Measurements from ENCODE around the gene EPB41L1.
A peak's percentile ranks its signal among the peaks of the same experiment; 100 is the strongest.

The EPB41L1 gene

DNA sequence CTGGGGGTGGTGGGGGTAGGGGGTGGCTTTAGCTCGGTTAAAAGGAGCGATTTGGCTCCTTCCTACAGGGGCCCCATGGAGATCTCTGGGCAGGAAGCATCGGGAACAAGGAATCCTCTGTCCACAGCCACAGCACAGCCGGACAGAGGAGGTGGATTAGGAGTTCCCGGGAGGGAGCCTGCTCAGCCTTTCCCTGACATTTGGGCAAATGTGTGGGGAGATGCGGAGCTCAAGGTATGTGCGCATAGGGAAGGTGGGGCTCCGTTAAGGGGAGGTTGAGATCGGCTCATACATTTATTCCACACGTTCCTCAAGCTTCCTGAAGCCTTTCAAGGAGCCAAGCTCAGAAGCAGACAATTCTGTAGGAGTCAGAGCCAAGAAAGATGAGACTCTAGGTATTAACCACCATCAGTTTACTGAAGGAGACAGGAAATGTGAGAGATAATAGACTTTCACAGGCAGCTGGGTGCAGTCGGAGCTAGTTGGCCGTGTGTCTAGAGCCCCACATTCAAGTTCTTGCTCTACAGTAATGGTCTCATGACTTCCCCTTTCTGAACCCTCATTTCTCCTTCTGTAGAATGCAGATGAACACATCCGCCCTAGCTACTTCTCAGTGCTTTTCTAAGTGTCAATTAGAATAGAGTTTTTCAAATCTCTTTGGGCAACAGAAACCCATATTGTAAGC is 40.8 kb upstream of the EPB41L1 start:
- Histone ChIP-seq H3K27me3 (ENCODE audit: insufficient read depth, poor library complexity, severe bottlenecking) (no peaks in the 10 kb centered on the region), H3K4me1 (ENCODE audit: insufficient read depth, poor library complexity, severe bottlenecking) (no peaks in the 10 kb centered on the region), H3K36me3 (ENCODE audit: low read depth) (no peaks in the 10 kb centered on the region), H3K4me3 (ENCODE audit: severe bottlenecking) (no peak overlapping the region), H3K27ac (ENCODE audit: poor library complexity, severe bottlenecking) (no peak overlapping the region), H3K9me3 (ENCODE audit: severe bottlenecking) (no peaks in the 10 kb centered on the region)
- TF ChIP-seq, protein P1, sequence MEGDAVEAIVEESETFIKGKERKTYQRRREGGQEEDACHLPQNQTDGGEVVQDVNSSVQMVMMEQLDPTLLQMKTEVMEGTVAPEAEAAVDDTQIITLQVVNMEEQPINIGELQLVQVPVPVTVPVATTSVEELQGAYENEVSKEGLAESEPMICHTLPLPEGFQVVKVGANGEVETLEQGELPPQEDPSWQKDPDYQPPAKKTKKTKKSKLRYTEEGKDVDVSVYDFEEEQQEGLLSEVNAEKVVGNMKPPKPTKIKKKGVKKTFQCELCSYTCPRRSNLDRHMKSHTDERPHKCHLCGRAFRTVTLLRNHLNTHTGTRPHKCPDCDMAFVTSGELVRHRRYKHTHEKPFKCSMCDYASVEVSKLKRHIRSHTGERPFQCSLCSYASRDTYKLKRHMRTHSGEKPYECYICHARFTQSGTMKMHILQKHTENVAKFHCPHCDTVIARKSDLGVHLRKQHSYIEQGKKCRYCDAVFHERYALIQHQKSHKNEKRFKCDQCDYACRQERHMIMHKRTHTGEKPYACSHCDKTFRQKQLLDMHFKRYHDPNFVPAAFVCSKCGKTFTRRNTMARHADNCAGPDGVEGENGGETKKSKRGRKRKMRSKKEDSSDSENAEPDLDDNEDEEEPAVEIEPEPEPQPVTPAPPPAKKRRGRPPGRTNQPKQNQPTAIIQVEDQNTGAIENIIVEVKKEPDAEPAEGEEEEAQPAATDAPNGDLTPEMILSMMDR (IDR thresholded peaks at IDR 0.05; ENCODE audit: poor library complexity, severe bottlenecking): no peak
- ATAC-seq (ENCODE audit: low read depth) (no peak), DNase-seq (ENCODE audit: low spot score) (no peak)

DNA sequence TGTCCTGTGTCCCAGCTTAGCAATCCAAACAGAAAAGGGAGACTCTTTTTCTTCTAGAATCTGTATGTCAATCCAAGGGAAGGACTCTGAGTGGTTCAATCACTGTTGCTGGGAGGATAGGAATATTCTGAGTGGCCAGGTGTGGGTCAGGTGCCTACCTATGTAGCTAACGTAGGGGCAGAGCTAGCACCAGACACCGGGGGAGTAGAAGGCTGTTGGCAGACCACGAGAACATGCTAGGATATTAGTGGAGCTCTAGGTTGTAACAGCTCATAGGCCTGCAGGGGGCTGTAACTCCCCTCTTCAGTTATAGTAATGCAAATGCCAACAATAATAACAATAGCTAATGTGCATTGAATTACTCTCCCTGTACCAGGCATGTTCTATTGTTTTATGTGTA is 39.8 kb upstream of the EPB41L1 start:
- Histone ChIP-seq H3K4me1 (ENCODE audit: insufficient read depth, poor library complexity, severe bottlenecking) (no peaks in the 10 kb centered on the region), H3K4me3 (ENCODE audit: severe bottlenecking) (no peak overlapping the region), H3K27ac (ENCODE audit: poor library complexity, severe bottlenecking) (no peak overlapping the region), H3K36me3 (ENCODE audit: low read depth) (no peaks in the 10 kb centered on the region), H3K27me3 (ENCODE audit: insufficient read depth, poor library complexity, severe bottlenecking) (no peaks in the 10 kb centered on the region), H3K9me3 (ENCODE audit: severe bottlenecking) (no peaks in the 10 kb centered on the region)
- no peak for ATAC-seq (ENCODE audit: low read depth)
- TF ChIP-seq, protein P1 (IDR thresholded peaks at IDR 0.05; ENCODE audit: poor library complexity, severe bottlenecking): no peak
- DNase-seq (ENCODE audit: low spot score): no peak

DNA sequence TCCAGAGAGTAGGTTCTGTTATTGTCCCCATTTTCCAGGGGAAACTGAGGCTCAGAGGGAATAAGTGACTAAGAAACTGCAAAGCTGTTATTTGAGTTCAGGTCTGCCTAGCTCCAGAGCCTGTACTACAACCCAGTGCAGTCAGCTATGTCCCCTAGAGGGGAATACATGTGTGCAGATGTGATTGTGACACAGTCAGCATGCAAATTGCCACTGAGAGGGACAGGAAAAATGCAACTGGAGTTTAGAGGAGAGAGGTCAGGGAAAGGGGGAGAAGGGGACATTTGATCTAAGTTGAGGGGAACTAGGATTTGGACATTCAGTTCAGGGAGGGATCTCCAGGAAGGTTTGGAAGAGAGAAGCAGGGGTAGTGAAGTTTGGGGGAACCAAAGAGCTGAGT is 38.6 kb upstream of the EPB41L1 start:
- Histone ChIP-seq H3K27me3 (ENCODE audit: insufficient read depth, poor library complexity, severe bottlenecking) (no peaks in the 10 kb centered on the region), H3K4me1 (ENCODE audit: insufficient read depth, poor library complexity, severe bottlenecking) (no peaks in the 10 kb centered on the region), H3K27ac (ENCODE audit: poor library complexity, severe bottlenecking) (no peak overlapping the region), H3K4me3 (ENCODE audit: severe bottlenecking) (no peak overlapping the region), H3K9me3 (ENCODE audit: severe bottlenecking) (no peaks in the 10 kb centered on the region), H3K36me3 (ENCODE audit: low read depth) (no peaks in the 10 kb centered on the region)
- ATAC-seq (ENCODE audit: low read depth) (no peak), DNase-seq (ENCODE audit: low spot score) (no peak)
- TF ChIP-seq, protein P1 (IDR thresholded peaks at IDR 0.05; ENCODE audit: poor library complexity, severe bottlenecking): no peak

DNA sequence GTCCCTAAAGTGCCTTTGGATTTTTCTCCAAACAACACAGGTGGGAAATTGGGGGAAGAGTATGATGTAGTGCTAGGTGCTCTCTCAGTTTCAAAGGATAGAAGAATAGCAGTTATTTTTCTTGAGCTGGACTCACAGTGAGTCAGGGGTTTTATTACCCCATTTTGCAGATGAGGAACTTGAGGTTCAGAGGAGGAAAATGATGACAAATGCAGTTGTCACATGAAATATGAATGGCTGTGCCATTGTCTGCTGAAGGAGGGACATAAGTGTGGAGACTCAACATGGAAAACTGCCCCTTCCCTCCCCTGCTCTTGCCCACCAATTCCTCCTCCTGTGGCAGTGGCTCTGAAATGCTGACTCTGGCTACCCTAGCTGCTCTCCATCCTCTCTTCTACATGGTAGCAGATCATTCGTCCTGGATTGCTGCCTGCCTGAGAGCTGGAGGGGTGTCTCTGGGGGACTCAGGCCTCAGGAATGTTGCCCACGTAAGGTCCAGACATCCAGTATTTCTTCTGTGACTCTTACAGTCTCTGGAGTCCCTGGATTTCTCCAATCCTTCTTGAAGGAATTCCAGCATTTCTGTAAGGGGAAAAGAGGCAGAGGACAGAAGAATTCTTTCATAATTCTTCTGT is 37.6 kb upstream of the EPB41L1 start:
- no peaks in the 10 kb centered on the region for H3K36me3 ChIP-seq (ENCODE audit: low read depth)
- no peaks in the 10 kb centered on the region for H3K9me3 ChIP-seq (ENCODE audit: severe bottlenecking)
- H3K27ac ChIP-seq (ENCODE audit: poor library complexity, severe bottlenecking): no peak overlapping the region
- no peak overlapping the region for H3K4me3 ChIP-seq (ENCODE audit: severe bottlenecking)
- no peaks in the 10 kb centered on the region for H3K27me3 ChIP-seq (ENCODE audit: insufficient read depth, poor library complexity, severe bottlenecking)
- DNase-seq (ENCODE audit: low spot score): no peak
- TF ChIP-seq, protein P1 (IDR thresholded peaks at IDR 0.05; ENCODE audit: poor library complexity, severe bottlenecking): no peak
- peak; percentile 77 for ATAC-seq (ENCODE audit: low read depth)
- H3K4me1 ChIP-seq (ENCODE audit: insufficient read depth, poor library complexity, severe bottlenecking): peaks cover 3% of the 10 kb centered on the region

DNA sequence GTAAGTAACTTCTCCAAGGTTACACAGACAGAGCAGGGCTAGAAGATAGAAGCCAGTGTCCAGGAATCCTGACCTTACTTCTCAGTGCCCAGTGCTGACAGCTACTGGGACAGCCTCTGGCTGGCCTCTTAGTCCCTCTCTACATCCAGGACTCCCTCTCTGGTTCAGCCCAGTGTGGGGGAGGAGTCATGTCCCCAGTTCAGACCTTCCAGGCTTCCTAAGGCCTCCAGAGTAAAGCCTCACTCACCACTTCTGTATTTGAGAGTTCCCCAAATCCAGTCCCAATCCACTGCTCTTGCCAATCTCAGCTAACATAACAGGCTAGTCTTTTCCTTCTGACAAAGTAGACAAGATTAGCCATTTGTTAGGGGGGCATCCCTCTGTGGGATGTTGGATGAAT is 36.9 kb upstream of the EPB41L1 start:
- no peak for ATAC-seq (ENCODE audit: low read depth)
- H3K27ac ChIP-seq (ENCODE audit: poor library complexity, severe bottlenecking): no peak overlapping the region

More for the DNA sequence above, 36.9 kb upstream of the EPB41L1 start:
- DNase-seq (ENCODE audit: low spot score): no peak
- Histone ChIP-seq H3K27me3 (ENCODE audit: insufficient read depth, poor library complexity, severe bottlenecking) (no peaks in the 10 kb centered on the region), H3K9me3 (ENCODE audit: severe bottlenecking) (no peaks in the 10 kb centered on the region), H3K36me3 (ENCODE audit: low read depth) (no peaks in the 10 kb centered on the region), H3K4me3 (ENCODE audit: severe bottlenecking) (no peak overlapping the region), H3K4me1 (ENCODE audit: insufficient read depth, poor library complexity, severe bottlenecking) (peaks cover 10% of the 10 kb centered on the region)
- TF ChIP-seq, protein P1 (IDR thresholded peaks at IDR 0.05; ENCODE audit: poor library complexity, severe bottlenecking): no peak
